ENCODE measurements around the gene VASP. TPM values are rescaled to one million over a fixed set of nuclear protein-coding genes. Genes with fewer than 3 reads are reported as not detected.

Gene VASP
- total RNA-seq, 1 experiment from 2014 or later, result 144 TPM

Other genes starting within 250 kb of the VASP start
- gene CKM, start 184.6 kb upstream of the VASP start, total RNA-seq (2021), result not detected in 3 replicates
- gene KLC3, start 166.7 kb upstream of the VASP start, total RNA-seq (2021), result 5.2 to 6.5 TPM (median 5.3 TPM) in 3 replicates
- 102 to 113 TPM (median 109 TPM) in 3 replicates for gene ERCC2, start 136.9 kb upstream of the VASP start, total RNA-seq (2021)
- 27.5 to 38.1 TPM (median 35.2 TPM) in 3 replicates for gene PPP1R13L, start 102.4 kb upstream of the VASP start, total RNA-seq (2021)
- 33.5 to 38.1 TPM (median 34.8 TPM) in 3 replicates for gene POLR1G, start 100.8 kb upstream of the VASP start, total RNA-seq (2021)
- gene ERCC1, start 83.6 kb upstream of the VASP start, total RNA-seq (2021), result 43.7 to 60.6 TPM (median 60.1 TPM) in 3 replicates
- 2.3 to 7.2 TPM (median 5.4 TPM) in 3 replicates for gene FOSB, start 39.5 kb upstream of the VASP start, total RNA-seq (2021)
- 25.1 to 27.8 TPM (median 27.4 TPM) in 3 replicates for gene RTN2, start 10.4 kb upstream of the VASP start, total RNA-seq (2021)
- 10.3 to 15.1 TPM (median 14.2 TPM) in 3 replicates for gene PPM1N, start 9.0 kb upstream of the VASP start, total RNA-seq (2021)
- 10.1 to 16.1 TPM (median 14.9 TPM) in 3 replicates for gene OPA3, start 77.3 kb downstream of the VASP start, total RNA-seq (2021)
- gene GPR4, start 94.7 kb downstream of the VASP start, total RNA-seq (2021), result 0.11 to 0.48 TPM (median 0.44 TPM) in 3 replicates
- 51.5 to 63.3 TPM (median 62.5 TPM) in 3 replicates for gene EML2, start 131.9 kb downstream of the VASP start, total RNA-seq (2021)
- 1.6 to 1.8 TPM (median 1.7 TPM) in 3 replicates for gene GIPR, start 160.7 kb downstream of the VASP start, total RNA-seq (2021)
- 739 to 792 TPM (median 784 TPM) in 3 replicates for gene SNRPD2, start 184.5 kb downstream of the VASP start, total RNA-seq (2021)
- gene QPCTL, start 185.2 kb downstream of the VASP start, total RNA-seq (2021), result 23.8 to 33.3 TPM (median 27.5 TPM) in 3 replicates
- gene FBXO46, start 223.4 kb downstream of the VASP start, total RNA-seq (2021), result 40.1 to 46.3 TPM (median 43.3 TPM) in 3 replicates
- gene MEIOSIN, start 226.0 kb downstream of the VASP start, total RNA-seq (2021), result 0.11 to 0.23 TPM in 2 of 3 replicates, not detected in the other

Measured in WTC11 (cell line).